ENCODE results near the gene PUM2.

PUM2 gene

GRCh38 chr2:20222014-20222768 is 128.5 kb downstream of the PUM2 start:
- no peak for DNase-seq (ENCODE audit: low read depth, low spot score)
- CTCF ChIA-PET, result interaction anchor here (1.0 to 2.1 kb wide), 11 partner anchors 10 to 156 kb away, joined by 3 to 8 read pairs (median 4); no protein-coding TSS in a partner anchor
- TF ChIP-seq, protein P1, sequence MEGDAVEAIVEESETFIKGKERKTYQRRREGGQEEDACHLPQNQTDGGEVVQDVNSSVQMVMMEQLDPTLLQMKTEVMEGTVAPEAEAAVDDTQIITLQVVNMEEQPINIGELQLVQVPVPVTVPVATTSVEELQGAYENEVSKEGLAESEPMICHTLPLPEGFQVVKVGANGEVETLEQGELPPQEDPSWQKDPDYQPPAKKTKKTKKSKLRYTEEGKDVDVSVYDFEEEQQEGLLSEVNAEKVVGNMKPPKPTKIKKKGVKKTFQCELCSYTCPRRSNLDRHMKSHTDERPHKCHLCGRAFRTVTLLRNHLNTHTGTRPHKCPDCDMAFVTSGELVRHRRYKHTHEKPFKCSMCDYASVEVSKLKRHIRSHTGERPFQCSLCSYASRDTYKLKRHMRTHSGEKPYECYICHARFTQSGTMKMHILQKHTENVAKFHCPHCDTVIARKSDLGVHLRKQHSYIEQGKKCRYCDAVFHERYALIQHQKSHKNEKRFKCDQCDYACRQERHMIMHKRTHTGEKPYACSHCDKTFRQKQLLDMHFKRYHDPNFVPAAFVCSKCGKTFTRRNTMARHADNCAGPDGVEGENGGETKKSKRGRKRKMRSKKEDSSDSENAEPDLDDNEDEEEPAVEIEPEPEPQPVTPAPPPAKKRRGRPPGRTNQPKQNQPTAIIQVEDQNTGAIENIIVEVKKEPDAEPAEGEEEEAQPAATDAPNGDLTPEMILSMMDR (IDR thresholded peaks at IDR 0.05; ENCODE audit: insufficient read depth, low read length, missing control alignments), result no peak
- POLR2A ChIA-PET, result interaction anchor here (1.0 to 1.6 kb wide), 2 partner anchors 36 to 91 kb away, joined by 5 to 9 read pairs; no protein-coding TSS in a partner anchor
- no peak overlapping the region for H3K4me3 ChIP-seq (ENCODE audit: low read depth, low read length)

DNA sequence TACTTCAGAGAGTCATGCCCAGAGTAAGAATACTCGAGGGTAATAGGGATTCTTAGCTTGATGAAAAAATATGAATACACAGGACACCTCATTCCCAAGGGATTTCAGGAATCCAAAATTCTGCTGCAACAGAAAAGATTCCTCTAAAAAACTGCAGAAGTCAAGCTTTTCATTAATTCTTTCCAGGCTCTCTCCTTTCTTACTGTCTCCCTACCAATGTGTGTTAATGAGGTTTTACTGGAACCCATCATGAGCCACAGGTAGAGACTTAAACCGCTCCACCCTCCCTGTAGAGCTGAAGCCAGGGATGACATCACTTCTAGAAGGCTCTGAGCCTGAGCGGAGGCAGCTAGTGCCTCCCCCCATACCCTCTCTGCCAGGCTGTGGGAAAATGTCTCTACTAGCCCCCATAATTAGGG is 129.1 kb downstream of the PUM2 start:
- DNase-seq (ENCODE audit: low read depth, low spot score), result peak; percentile 52
- CTCF ChIA-PET, result interaction anchor here (0.7 to 2.1 kb wide), 11 partner anchors 10 to 157 kb away, joined by 3 to 8 read pairs (median 4); no protein-coding TSS in a partner anchor
- TF ChIP-seq, protein P1 (IDR thresholded peaks at IDR 0.05; ENCODE audit: insufficient read depth, low read length, missing control alignments), result no peak
- H3K4me3 ChIP-seq (ENCODE audit: low read depth, low read length), result no peak overlapping the region
- POLR2A ChIA-PET, result interaction anchor here (0.6 to 1.6 kb wide), 6 partner anchors 36 to 113 kb away, joined by 3 to 9 read pairs (median 4); no protein-coding TSS in a partner anchor

- POLR2A ChIA-PET, result interaction anchor here (0.6 to 1.6 kb wide), 6 partner anchors 35 to 113 kb away, joined by 3 to 9 read pairs (median 4); no protein-coding TSS in a partner anchor
- H3K4me3 ChIP-seq (ENCODE audit: low read depth, low read length), result no peak overlapping the region
- TF ChIP-seq, protein P1 (IDR thresholded peaks at IDR 0.05; ENCODE audit: insufficient read depth, low read length, missing control alignments), result no peak
- CTCF ChIA-PET, result interaction anchor here (0.7 to 2.1 kb wide), 13 partner anchors 10 to 157 kb away, joined by 3 to 8 read pairs (median 4); no protein-coding TSS in a partner anchor
- no peak for DNase-seq (ENCODE audit: low read depth, low spot score)
These were observed 129.7 kb downstream of the PUM2 start for GRCh38 chr2:20220806-20221554.

- no peak overlapping the region for H3K4me3 ChIP-seq (ENCODE audit: low read depth, low read length)
- DNase-seq (ENCODE audit: low read depth, low spot score), result no peak
- CTCF ChIA-PET, result interaction anchor here (0.8 to 1.5 kb wide), 4 partner anchors 12 to 81 kb away, joined by 3 to 6 read pairs (median 3); no protein-coding TSS in a partner anchor
- TF ChIP-seq, protein P1 (IDR thresholded peaks at IDR 0.05; ENCODE audit: insufficient read depth, low read length, missing control alignments), result no peak
- POLR2A ChIA-PET, result no interaction called here
These were observed 130.8 kb downstream of the PUM2 start for GRCh38 chr2:20219763-20220380.

GRCh38 chr2:20218331-20219320 is 132.0 kb downstream of the PUM2 start:
- DNase-seq (ENCODE audit: low read depth, low spot score), result no peak
- H3K4me3 ChIP-seq (ENCODE audit: low read depth, low read length), result no peak overlapping the region
- POLR2A ChIA-PET, result no interaction called here
- TF ChIP-seq, protein P1 (IDR thresholded peaks at IDR 0.05; ENCODE audit: insufficient read depth, low read length, missing control alignments), result no peak
- CTCF ChIA-PET, result interaction anchor here (1.5 kb wide), 1 partner anchor 28 kb away, joined by 6 read pairs; no protein-coding TSS in a partner anchor
